ENCODE data around the gene BBX.
"Not testable (repeated sequence)": the region's sequence is repeated elsewhere in the genome, so short reads cannot be mapped to it uniquely, and the experiment has no call there.

BBX gene

DNA sequence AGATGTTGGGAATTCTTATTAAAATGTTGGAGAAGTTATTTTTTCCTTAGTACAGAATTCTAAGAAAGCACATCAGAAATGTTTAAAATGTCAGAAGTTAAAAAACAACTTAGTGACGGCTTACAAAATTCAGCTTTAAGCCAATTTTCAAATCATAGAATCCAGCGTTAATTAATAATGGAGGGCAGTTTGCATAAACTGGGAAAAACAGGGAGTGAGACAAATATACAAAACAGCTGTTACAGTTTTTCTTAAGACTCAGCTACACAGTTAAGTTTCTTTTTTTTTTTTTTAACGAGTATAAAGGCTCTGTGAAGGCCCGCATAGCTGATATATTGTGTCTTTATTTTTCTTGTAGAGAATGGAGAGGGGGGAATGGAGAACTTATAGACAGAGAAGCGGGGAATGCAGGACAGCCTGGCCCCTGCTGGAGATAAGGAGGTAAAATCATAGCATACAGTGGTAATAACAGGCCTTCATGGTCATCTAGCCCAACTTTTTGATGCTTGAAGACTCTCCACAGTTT is 164.4 kb downstream of the BBX start:
- DNase-seq (ENCODE audit: low read depth in 1 of 2, low spot score in 1 of 2), result no peak
- no peak for TF ChIP-seq JUND (IDR thresholded peaks at IDR 0.05; ENCODE audit: low read depth)
- in situ Hi-C loops (cut with HindIII; ENCODE audit: low pct_unique_long_range_greater_than_20kb, low sequenced_read_pairs), result no loop called here

DNA sequence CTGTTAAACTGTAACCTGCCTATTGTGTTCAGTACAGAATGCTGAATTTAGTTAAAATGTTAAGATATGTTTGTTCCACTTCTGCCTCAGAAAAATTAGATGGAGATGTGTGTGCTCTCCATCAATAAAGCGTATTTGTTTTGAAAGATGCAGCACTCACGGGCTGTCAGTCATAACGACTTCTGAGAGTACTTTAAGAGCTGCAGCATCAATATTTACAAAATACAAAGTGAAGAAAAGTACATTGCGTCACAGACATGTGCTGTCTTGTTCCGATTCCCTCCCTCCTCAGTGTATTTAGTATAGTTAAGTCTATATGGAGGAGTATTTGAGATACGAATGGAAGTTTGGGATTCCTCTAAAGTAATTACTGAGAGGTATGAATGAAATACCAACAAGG is 166.6 kb downstream of the BBX start:
- no peak for TF ChIP-seq JUND (IDR thresholded peaks at IDR 0.05; ENCODE audit: low read depth)
- in situ Hi-C loops (cut with HindIII; ENCODE audit: low pct_unique_long_range_greater_than_20kb, low sequenced_read_pairs), result no loop called here

DNA sequence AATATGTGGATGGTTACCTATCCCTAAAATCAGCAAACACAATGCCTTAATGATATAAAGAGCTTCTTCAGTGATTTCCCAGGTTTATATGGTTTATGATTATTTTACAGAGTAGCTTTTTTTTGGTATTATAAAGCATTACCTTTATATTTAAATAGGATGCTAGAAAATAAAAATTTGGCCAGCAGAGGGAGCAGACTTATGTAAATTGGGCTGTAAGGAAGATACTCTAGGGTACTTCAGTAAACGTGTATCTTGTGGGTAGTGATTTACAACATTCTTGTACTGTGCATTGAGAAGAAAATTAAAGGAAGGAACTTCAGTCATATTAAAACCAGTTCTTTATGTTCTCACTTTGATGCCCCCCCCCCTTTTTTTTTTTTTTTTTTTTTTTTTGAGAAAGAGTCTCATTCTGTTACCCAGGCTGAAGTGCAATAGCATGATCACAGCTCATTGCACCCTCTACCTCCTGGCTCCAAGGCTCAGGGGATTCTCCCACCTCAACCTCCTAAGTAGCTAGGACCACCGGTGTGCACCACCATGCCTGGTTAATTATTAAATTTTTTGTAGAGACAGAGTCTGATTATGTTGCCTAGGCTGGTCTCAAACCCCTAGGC is 167.9 kb downstream of the BBX start:
- no peak for TF ChIP-seq JUND (IDR thresholded peaks at IDR 0.05; ENCODE audit: low read depth)
- in situ Hi-C loops (cut with HindIII; ENCODE audit: low pct_unique_long_range_greater_than_20kb, low sequenced_read_pairs), result no loop called here
- DNase-seq (ENCODE audit: low read depth in 1 of 2, low spot score in 1 of 2), result peak; percentile 41 to 59

More for the DNA sequence above, 166.6 kb downstream of the BBX start:
- peak in 1 of 2 experiments; percentile 15 for DNase-seq (ENCODE audit: low read depth in 1 of 2, low spot score in 1 of 2)

DNA sequence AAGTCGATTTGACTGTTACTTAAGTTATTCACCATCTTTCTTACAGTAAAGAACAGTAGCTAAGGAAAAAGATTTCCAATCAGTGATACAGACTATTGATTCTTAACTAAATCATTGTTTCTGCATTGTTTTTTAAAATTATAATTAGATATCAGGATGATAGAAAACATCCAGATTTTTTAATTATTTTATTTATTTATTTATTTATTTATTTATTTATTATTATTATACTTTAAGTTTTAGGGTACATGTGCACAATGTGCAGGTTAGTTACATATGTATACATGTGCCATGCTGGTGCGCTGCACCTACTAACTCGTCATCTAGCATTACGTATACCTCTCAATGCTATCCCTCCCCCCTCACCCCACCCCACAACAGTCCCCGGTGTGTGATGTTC is 169.2 kb downstream of the BBX start:
- DNase-seq (ENCODE audit: low read depth in 1 of 2, low spot score in 1 of 2); in situ Hi-C loops (cut with HindIII; ENCODE audit: low pct_unique_long_range_greater_than_20kb, low sequenced_read_pairs): not testable (repeated sequence)

DNA sequence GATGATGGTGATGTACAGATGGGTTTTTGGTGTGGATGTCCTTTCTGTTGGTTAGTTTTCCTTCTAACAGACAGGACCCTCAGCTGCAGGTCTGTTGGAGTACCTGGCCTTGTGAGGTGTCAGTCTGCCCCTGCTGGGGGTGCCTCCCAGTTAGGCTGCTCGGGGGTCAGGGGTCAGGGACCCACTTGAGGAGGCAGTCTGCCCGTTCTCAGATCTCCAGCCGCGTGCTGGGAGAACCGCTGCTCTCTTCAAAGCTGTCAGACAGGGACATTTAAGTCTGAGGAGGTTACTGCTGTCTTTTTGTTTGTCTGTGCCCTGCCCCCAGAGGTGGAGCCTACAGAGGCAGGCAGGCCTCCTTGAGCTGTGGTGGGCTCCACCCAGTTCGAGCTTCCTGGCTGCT is 174.6 kb downstream of the BBX start:
- DNase-seq (ENCODE audit: low read depth in 1 of 2, low spot score in 1 of 2); in situ Hi-C loops (cut with HindIII; ENCODE audit: low pct_unique_long_range_greater_than_20kb, low sequenced_read_pairs): not testable (repeated sequence)

DNA sequence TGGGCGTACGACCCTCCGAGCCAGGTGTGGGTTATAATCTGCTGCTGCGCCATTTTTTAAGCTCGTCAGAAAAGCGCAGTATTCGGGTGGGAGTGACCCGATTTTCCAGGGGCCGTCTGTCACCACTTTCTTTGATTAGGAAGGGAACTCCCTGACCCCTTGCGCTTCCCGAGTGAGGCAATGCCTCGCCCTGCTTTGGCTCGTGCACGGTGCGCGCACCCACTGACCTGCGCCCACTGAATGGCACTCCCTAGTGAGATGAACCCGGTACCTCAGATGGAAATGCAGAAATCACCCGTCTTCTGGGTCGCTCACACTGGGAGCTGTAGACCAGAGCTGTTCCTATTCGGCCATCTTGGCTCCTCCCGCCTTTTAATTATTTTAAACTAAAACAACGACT is 175.1 kb downstream of the BBX start:
- in situ Hi-C loops (cut with HindIII; ENCODE audit: low pct_unique_long_range_greater_than_20kb, low sequenced_read_pairs); DNase-seq (ENCODE audit: low read depth in 1 of 2, low spot score in 1 of 2): not testable (repeated sequence)

DNA sequence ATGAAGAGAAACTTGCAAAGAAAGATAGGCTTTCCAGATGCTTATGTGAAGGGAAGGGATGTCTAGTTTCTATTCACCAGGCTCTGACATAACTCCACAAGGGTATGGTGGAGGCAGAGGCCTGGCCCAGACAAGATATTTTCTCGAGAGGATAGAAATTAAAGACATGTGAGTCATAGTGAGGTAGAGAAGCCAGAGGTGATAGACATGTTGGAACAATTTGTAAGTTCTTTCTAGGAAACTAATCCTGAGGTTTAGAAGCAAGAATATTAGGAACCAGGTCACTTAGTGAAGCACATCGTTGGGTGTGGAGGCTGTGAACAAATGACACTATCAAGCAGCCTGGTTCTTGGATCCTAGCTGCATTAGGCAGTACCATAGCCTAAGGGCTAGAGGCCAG is 176.9 kb downstream of the BBX start:
- TF ChIP-seq JUND (IDR thresholded peaks at IDR 0.05; ENCODE audit: low read depth), result no peak
- no peak for DNase-seq (ENCODE audit: low read depth in 1 of 2, low spot score in 1 of 2)
- in situ Hi-C loops (cut with HindIII; ENCODE audit: low pct_unique_long_range_greater_than_20kb, low sequenced_read_pairs), result no loop called here

DNA sequence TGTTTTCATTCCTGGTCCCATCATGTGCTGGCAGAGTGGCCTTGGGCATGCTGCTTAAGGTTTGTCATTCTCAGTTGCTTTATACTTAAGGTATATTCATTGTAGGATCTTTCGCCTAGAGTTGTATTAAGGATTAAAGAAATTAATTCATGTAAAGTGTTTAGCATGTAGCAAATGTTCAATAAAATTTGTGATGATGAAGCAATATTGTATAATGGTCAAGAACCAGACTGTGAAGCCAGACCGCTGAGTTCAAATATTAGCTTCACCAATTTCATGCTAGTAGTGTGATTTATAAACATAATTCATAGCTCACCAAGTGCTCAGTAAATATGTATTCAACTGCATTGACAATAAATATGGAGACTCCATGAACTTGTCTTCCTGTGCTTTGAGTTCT is 178.5 kb downstream of the BBX start:
- no peak for DNase-seq (ENCODE audit: low read depth in 1 of 2, low spot score in 1 of 2)
- in situ Hi-C loops (cut with HindIII; ENCODE audit: low pct_unique_long_range_greater_than_20kb, low sequenced_read_pairs), result no loop called here

DNA sequence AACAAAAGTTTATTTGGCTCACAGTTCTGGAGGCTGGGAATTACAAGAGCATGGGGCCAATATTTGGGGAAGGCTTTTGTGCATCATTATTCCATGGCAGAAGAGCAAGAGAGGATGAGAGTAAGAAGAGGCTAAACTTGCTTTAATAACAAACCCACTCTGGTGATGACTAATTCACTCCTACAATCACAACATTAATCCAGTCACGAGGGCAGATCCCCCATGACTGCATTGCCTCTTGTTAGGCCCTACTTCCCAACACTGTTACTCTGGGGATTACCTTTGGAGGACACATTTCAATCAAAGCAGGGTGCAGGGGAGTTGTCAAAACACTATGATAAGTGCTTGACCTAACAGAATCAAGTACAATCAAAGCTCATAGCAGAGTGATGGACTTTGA is 181.7 kb downstream of the BBX start:
- TF ChIP-seq JUND (IDR thresholded peaks at IDR 0.05; ENCODE audit: low read depth), result no peak
- in situ Hi-C loops (cut with HindIII; ENCODE audit: low pct_unique_long_range_greater_than_20kb, low sequenced_read_pairs), result no loop called here
- DNase-seq (ENCODE audit: low read depth in 1 of 2, low spot score in 1 of 2), result no peak

More for the DNA sequence above, 178.5 kb downstream of the BBX start:
- TF ChIP-seq JUND (IDR thresholded peaks at IDR 0.05; ENCODE audit: low read depth), result no peak

DNA sequence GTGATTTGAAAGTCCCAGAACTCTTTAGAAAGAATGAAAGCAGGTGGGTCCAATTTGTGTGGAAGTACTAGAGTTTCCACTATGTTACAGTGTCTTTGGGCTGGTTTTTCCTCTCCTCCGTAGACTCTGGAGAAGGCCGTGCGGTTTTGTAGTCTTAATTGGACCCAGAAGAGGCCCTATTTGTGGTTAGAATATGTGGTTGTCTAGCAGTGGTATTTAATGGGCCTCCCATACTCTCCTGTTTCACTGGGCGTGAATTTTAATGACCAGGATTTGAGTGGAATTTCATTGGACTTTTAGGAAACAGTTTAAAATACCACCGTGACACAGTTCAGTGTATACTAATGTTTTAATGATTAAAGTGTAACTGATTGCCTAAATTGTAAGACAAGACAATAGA is 182.3 kb downstream of the BBX start:
- no peak for TF ChIP-seq JUND (IDR thresholded peaks at IDR 0.05; ENCODE audit: low read depth)
- no peak for DNase-seq (ENCODE audit: low read depth in 1 of 2, low spot score in 1 of 2)
- in situ Hi-C loops (cut with HindIII; ENCODE audit: low pct_unique_long_range_greater_than_20kb, low sequenced_read_pairs), result no loop called here

DNA sequence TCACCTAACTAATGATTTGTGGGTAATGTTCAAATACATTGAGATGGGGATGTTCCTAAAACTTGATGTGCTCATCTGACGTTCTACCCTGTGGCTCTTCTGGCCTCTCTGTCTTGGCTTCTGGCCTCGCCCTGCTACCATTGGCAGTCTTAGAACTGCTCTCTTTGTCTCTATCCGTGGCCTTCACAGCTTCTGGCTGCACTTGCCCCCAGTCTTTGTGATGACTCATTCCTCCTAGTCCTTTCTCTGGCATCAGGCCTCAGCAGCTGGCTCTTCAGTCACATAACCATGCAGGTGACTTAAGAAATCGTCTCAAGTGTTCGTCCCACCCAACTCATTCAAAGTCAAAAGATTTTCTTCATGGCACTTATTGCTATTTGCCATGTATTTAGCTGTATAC is 188.1 kb downstream of the BBX start:
- in situ Hi-C loops (cut with HindIII; ENCODE audit: low pct_unique_long_range_greater_than_20kb, low sequenced_read_pairs), result no loop called here
- no peak for DNase-seq (ENCODE audit: low read depth in 1 of 2, low spot score in 1 of 2)
- TF ChIP-seq JUND (IDR thresholded peaks at IDR 0.05; ENCODE audit: low read depth), result no peak

DNA sequence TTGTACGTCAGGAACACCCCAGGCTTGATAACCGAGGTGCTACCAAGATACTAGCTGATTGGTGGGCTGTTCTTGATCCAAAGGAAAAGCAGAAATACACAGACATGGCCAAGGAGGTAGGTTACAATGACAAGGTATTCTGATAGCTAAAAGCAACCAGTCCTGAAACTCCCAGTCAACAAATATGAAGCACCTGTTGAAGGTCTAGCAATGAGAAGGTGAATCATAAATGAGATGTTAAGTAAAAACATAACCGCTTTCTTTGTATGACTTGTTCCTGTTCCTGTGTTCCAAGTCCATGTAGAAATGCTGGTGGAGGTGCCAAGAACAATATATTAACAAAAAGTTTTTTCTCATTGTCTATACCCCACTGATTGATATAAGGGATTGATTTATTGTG is 194.0 kb downstream of the BBX start:
- in situ Hi-C loops (cut with HindIII; ENCODE audit: low pct_unique_long_range_greater_than_20kb, low sequenced_read_pairs), result no loop called here
- no peak for DNase-seq (ENCODE audit: low read depth in 1 of 2, low spot score in 1 of 2)
- TF ChIP-seq JUND (IDR thresholded peaks at IDR 0.05; ENCODE audit: low read depth), result no peak

DNA sequence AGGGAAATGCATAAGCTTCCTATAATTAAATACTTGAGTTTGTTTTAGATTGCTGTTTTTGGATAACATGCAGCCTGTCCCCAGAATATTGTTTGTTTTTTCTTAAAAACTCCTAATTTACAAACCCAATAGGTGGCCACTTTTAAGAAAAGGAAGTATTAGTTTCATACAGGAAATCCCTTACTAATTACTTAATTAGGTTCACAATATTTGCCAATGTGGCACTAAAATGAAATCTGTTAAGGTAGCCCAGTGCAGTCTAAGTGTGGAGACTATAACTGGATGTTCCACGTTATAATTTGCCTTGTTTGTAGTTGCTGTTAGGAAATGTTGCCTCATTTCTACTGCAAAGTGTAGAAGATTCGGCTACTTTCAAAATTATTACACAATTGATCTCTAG is 195.8 kb downstream of the BBX start:
- DNase-seq (ENCODE audit: low read depth in 1 of 2, low spot score in 1 of 2), result no peak
- in situ Hi-C loops (cut with HindIII; ENCODE audit: low pct_unique_long_range_greater_than_20kb, low sequenced_read_pairs), result no loop called here
- TF ChIP-seq JUND (IDR thresholded peaks at IDR 0.05; ENCODE audit: low read depth), result no peak

DNA sequence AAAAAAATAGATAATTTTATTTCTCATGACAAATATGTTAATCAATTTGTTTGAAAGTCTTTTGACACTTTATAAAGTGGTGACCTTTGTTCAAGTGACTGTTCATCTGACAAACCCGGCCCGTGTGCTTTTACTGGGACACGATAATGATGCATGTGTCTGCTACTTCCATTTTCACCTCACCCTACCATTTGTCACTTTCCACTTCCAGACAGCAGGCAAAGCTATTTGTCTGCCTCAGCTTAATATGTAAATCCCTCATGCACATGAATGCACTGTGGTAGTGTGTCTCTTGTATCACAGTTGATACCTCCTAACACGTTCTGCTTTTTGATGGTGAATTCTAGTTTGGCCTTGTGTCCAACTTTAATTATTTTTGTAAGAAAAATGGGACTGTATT is 204.3 kb downstream of the BBX start:
- DNase-seq (ENCODE audit: low read depth in 1 of 2, low spot score in 1 of 2), result no peak
- in situ Hi-C loops (cut with HindIII; ENCODE audit: low pct_unique_long_range_greater_than_20kb, low sequenced_read_pairs), result no loop called here
- TF ChIP-seq JUND (IDR thresholded peaks at IDR 0.05; ENCODE audit: low read depth), result no peak

Data from T47D (cell line).